Osteocyte (in vitro differentiated cells): ENCODE results near the gene MPV17. TPM values are rescaled to one million over a fixed set of nuclear protein-coding genes. Genes with fewer than 3 reads are reported as not detected.
A peak's percentile ranks its signal among the peaks of the same experiment; 100 is the strongest.

ENCODE experiments used
- DNase-seq: peaks from one replicate; pipeline ENCODE4 v3.0.0; 2021; ENCODE audit warnings: mixed read lengths; ENCODE audit not compliant: unreplicated experiment; ENCODE audit errors: extremely low spot score
- H3K27ac Mint-ChIP-seq: one replicate; pipeline ENCODE4 v1.8.0; 2021; ENCODE audit warnings: mild to moderate bottlenecking, mixed read lengths; ENCODE audit not compliant: unreplicated experiment
- H3K27me3 Mint-ChIP-seq: one replicate; pipeline ENCODE4 v1.8.0; 2021; ENCODE audit warnings: mixed read lengths; ENCODE audit not compliant: unreplicated experiment
- H3K36me3 Mint-ChIP-seq: one replicate; pipeline ENCODE4 v1.8.0; 2021; ENCODE audit warnings: mixed read lengths; ENCODE audit not compliant: unreplicated experiment
- H3K4me1 Mint-ChIP-seq: one replicate; pipeline ENCODE4 v1.8.0; 2021; ENCODE audit warnings: mixed read lengths; ENCODE audit not compliant: unreplicated experiment
- H3K4me3 Mint-ChIP-seq: one replicate; pipeline ENCODE4 v1.8.0; 2021; ENCODE audit warnings: mild to moderate bottlenecking, moderate library complexity, mixed read lengths; ENCODE audit not compliant: unreplicated experiment
- H3K9me3 Mint-ChIP-seq: one replicate; pipeline ENCODE4 v1.8.0; 2021; ENCODE audit warnings: mixed read lengths; ENCODE audit not compliant: unreplicated experiment
- total RNA-seq: library from RNA; stranded (reverse); gene quantifications from 2 replicates; pipeline ENCODE4 v1.2.1, GENCODE V29; 2021
- TF ChIP-seq, protein P1 (sequence below): fragments of 200-600 bp; sonication (generic); IDR thresholded peaks from 2 replicates; pipeline ENCODE4 v1.5.0; 2021; ENCODE audit warnings: antibody characterized with exemption, mild to moderate bottlenecking, moderate library complexity

The MPV17 gene
- total RNA-seq, 1 donor from 2014 or later: 76.0 TPM

DNA sequence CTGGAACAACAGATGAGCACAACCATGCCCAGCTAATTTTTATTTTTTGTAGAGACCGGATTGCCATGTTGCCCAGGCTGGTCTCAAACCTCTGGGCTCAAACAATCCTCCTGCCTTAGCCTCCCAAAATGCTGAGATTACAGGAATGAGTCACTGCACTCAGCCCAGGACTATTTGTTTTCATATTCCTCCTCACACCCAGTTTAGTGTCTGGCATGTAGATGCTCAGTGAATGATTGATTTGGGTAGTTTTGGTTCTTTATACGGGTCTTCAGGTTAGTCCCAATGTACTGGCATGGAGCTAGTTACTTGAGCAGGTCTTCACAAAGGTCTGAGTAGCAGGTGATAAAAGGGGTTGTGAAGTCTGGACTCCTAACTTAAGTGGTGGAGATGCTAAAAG is 41.0 kb upstream of the MPV17 start:
- no peak overlapping the region for H3K4me3 Mint-ChIP-seq
- TF ChIP-seq, protein P1, sequence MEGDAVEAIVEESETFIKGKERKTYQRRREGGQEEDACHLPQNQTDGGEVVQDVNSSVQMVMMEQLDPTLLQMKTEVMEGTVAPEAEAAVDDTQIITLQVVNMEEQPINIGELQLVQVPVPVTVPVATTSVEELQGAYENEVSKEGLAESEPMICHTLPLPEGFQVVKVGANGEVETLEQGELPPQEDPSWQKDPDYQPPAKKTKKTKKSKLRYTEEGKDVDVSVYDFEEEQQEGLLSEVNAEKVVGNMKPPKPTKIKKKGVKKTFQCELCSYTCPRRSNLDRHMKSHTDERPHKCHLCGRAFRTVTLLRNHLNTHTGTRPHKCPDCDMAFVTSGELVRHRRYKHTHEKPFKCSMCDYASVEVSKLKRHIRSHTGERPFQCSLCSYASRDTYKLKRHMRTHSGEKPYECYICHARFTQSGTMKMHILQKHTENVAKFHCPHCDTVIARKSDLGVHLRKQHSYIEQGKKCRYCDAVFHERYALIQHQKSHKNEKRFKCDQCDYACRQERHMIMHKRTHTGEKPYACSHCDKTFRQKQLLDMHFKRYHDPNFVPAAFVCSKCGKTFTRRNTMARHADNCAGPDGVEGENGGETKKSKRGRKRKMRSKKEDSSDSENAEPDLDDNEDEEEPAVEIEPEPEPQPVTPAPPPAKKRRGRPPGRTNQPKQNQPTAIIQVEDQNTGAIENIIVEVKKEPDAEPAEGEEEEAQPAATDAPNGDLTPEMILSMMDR: no peak
- H3K27ac Mint-ChIP-seq: no peak overlapping the region
- no peaks in the 10 kb centered on the region for H3K27me3 Mint-ChIP-seq
- H3K9me3 Mint-ChIP-seq: no peaks in the 10 kb centered on the region
- DNase-seq: no peak
- H3K4me1 Mint-ChIP-seq: peaks cover 4% of the 10 kb centered on the region
- H3K36me3 Mint-ChIP-seq: peaks cover 22% of the 10 kb centered on the region

DNA sequence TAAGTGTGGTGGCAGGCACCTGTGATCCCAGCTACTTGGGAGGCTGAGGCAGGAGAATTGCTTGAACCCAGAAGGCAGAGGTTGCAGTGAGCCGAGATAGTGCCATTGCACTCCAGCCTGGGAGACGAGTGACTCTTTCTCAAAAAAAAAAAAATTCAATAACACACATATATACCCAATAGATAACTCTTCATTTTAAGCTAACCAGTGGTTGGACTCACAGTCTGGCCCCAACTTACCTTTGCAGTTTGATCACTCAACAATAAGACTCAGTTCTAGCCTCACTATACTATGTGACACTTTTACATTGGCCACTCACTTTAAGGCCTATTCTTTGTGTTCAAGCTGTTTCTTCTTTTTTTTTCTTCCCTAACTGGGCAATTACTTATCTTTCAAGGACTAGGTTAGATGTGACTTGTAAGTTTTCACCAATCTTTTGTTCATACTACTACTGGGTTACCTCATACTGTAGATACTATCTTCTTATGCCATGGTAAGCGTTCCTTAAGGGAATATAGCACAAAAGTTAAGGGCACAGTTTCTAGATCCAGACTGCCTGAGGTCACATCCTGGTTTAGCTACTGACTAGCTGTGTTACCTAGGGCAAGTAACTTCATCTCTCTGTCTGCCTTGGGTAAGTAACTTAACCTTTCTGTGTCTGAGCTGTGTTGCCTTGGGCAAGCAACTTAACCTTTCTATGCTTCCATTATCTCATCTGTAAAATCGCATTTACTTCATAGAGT is 40.0 kb upstream of the MPV17 start:
- TF ChIP-seq, protein P1: no peak
- H3K27ac Mint-ChIP-seq: peak overlapping the region; percentile 24
- peaks cover 8% of the 10 kb centered on the region for H3K4me1 Mint-ChIP-seq
- no peaks in the 10 kb centered on the region for H3K27me3 Mint-ChIP-seq
- H3K9me3 Mint-ChIP-seq: no peaks in the 10 kb centered on the region
- DNase-seq: no peak
- peaks cover 22% of the 10 kb centered on the region for H3K36me3 Mint-ChIP-seq
- no peak overlapping the region for H3K4me3 Mint-ChIP-seq

DNA sequence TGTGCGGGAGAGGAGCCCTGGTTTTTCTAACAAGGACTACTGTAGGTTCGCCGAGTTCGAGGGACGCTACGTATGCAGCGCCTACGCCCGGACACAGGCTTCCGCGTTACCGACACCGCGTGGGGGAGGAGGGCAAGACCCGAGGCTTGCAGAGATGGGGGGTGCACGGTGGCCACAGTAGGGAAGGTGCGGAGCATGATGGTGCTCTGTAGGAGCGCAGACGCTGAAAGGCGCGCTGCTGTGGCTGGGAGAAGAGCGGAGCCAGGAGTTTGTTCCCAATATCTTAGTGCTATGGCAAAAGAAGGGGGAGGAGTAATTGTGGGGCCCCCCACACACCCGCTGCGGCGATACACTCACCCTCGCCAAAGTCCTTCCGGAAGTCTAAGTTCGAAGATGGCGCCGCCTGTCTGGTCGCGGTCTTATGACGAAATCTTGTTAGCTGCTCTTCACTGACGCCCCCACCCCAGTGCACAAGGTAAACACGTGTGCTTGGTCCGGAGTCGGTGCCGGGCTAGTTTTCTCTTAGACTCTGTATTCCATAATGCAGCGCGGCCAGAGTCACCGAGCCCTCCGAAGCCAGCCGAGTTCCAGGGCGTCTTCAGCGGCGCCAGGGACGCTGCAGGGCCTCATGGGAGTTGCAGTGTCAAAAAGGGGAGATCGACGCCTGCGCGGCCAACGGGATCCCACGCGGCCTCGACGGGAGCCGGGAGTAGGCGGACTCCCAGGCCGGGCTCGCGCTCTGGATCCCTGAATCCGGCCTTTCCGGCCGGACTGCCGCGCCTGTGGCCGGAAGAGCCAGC is 33.7 kb upstream of the MPV17 start, which contains the start of gene GTF3C2:
Gene GTF3C2 (minus strand): TSS at position 383 of the 800 bp plus-strand sequence. CDS start 13,210 bp downstream, outside the sequence.
- peaks cover 3% of the 10 kb centered on the region for H3K36me3 Mint-ChIP-seq

DNA sequence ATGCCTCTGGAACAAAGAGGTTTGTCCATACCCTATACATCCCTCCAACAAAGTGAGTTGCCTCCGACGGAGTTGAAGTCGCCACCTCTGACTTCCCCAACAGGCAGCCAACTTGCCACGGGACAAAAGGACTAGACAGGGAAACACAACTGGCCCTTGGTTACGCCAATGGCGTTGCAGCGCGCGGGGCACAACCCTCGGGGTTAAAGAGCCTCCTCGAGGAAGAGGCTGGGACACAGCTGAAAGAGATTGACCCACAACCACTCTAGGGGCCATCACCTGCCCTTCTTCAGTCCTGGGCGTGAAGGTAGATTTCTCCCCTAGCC is 33.1 kb upstream of the MPV17 start:
- Mint-ChIP-seq H3K4me1 (peaks cover 37% of the 10 kb centered on the region), H3K9me3 (no peaks in the 10 kb centered on the region), H3K27me3 (no peaks in the 10 kb centered on the region), H3K27ac (peak overlapping the region; percentile 100), H3K36me3 (peaks cover 3% of the 10 kb centered on the region), H3K4me3 (peak overlapping the region; percentile 99)
- TF ChIP-seq, protein P1: no peak
- no peak for DNase-seq

More for the DNA sequence above, 33.7 kb upstream of the MPV17 start, which contains the start of gene GTF3C2:
- peak; percentile 98 for DNase-seq
- Mint-ChIP-seq H3K27ac (peak within 1 kb of the TSS; percentile 100), H3K4me3 (peak within 1 kb of the TSS; percentile 99), H3K4me1 (peaks cover 37% of the 10 kb centered on the region), H3K27me3 (no peaks in the 10 kb centered on the region), H3K9me3 (no peaks in the 10 kb centered on the region)
- TF ChIP-seq, protein P1: no peak

DNA sequence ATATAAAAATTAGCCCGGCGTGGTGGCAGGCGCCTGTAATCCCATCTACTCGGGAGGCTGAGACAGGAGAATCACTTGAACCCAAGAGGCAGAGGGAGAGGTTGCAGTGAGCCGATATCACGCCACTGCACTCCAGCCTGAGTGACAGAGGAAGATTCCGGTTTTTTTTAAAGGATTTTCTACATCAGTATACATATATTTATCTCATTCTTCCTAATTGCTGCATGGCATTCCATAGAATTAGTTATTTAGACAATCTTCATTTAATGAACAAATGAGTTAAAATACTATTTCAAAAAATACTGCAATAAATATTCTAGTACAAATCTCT is 31.7 kb upstream of the MPV17 start:
- peak overlapping the region; percentile 38 for H3K4me3 Mint-ChIP-seq
- H3K36me3 Mint-ChIP-seq: peaks cover 7% of the 10 kb centered on the region
- TF ChIP-seq, protein P1: no peak
- no peaks in the 10 kb centered on the region for H3K9me3 Mint-ChIP-seq
- peak overlapping the region; percentile 46 for H3K27ac Mint-ChIP-seq
- peaks cover 40% of the 10 kb centered on the region for H3K4me1 Mint-ChIP-seq
- no peak for DNase-seq
- no peaks in the 10 kb centered on the region for H3K27me3 Mint-ChIP-seq
